OCI-LY3 (cell line): ENCODE results near the gene OR2B2.

Source experiments
- H2AFZ ChIP-seq: fragments of 200-600, 300-600 bp; shearing (Covaris generic); 2 replicates; pipeline ENCODE4 v1.6.0; 2014; ENCODE audit warnings: antibody characterized with exemption, low read depth, low read length
- H3K27ac ChIP-seq: fragments of 200-600, 300-600 bp; sonication (generic); 2 replicates; pipeline ENCODE4 v1.5.1; 2014; ENCODE audit warnings: mild to moderate bottlenecking, low read length, moderate library complexity, mixed read lengths
- H3K27me3 ChIP-seq: fragments of 200-600, 300-600 bp; sonication (generic); 2 replicates; pipeline ENCODE4 v1.6.1; 2014; ENCODE audit warnings: low read depth, low read length, mixed read lengths
- H3K36me3 ChIP-seq: fragments of 200-600, 300-600 bp; sonication (generic); replicated peaks from 2 replicates; pipeline ENCODE3; 2014; ENCODE audit warnings: low read depth, low read length, mixed read lengths
- H3K4me1 ChIP-seq: fragments of 300-600, 200-600 bp; sonication (generic); 2 replicates; pipeline ENCODE4 v1.6.1; 2014; ENCODE audit warnings: low read length, mixed read lengths
- H3K4me2 ChIP-seq: fragments of 200-600, 300-600 bp; sonication (generic); 2 replicates; pipeline ENCODE4 v1.6.1; 2014; ENCODE audit warnings: low read length, mixed read lengths
- H3K4me3 ChIP-seq: fragments of 300-600, 200-600 bp; sonication (generic); 2 replicates; pipeline ENCODE4 v1.5.1; 2014; ENCODE audit warnings: antibody characterized with exemption, mild to moderate bottlenecking, low read length, moderate library complexity
- H3K79me2 ChIP-seq: fragments of 300-600, 200-600 bp; shearing (Covaris generic); 2 replicates; pipeline ENCODE4 v1.6.1; 2014; ENCODE audit warnings: mild to moderate bottlenecking, low read length, mixed read lengths
- H3K9ac ChIP-seq: fragments of 300-600, 200-600 bp; shearing (Covaris generic); 2 replicates; pipeline ENCODE4 v1.6.0; 2014; ENCODE audit warnings: mild to moderate bottlenecking, low read length, moderate library complexity
- H3K9me3 ChIP-seq: fragments of 200-600, 300-600 bp; shearing (Covaris generic); 2 replicates; pipeline ENCODE4 v1.6.1; 2014; ENCODE audit warnings: low read length, mixed read lengths; ENCODE audit not compliant: insufficient read depth
- H4K20me1 ChIP-seq: fragments of 200-600, 300-600 bp; sonication (generic); 2 replicates; pipeline ENCODE4 v1.6.1; 2016; ENCODE audit warnings: low read length, mixed read lengths; ENCODE audit not compliant: insufficient read depth
- CTCF ChIP-seq: fragments of 200-600, 300-600 bp; sonication (generic); IDR thresholded peaks from 2 replicates; pipeline ENCODE4 v1.5.1; 2014; ENCODE audit warnings: antibody characterized with exemption, low read length, low read depth
- EZH2phosphoT487 ChIP-seq: fragments of 200-600 bp; shearing (Covaris generic); IDR thresholded peaks from 2 replicates; pipeline ENCODE4 v1.6.1; 2018; ENCODE audit warnings: antibody characterized with exemption, mixed run types, low read depth

OR2B2 gene

GRCh38 chr6:27890445-27891319 lies 21.5 kb downstream of the OR2B2 start:
- H3K27ac ChIP-seq = peak overlapping the region; percentile 99
- TF ChIP-seq EZH2phosphoT487 (no peak), CTCF (no peak)
- H3K4me1 ChIP-seq = peaks cover 17% of the 10 kb centered on the region
- no peak overlapping the region for H2AFZ ChIP-seq
- no peaks in the 10 kb centered on the region; the same call in 1 of the 2 replicates for H3K9me3 ChIP-seq
- H3K79me2 ChIP-seq = no peaks in the 10 kb centered on the region
- H3K9ac ChIP-seq = peak overlapping the region; percentile 98
- no peaks in the 10 kb centered on the region for H4K20me1 ChIP-seq
- no peaks in the 10 kb centered on the region for H3K27me3 ChIP-seq
- no peaks in the 10 kb centered on the region for H3K36me3 ChIP-seq
- peak overlapping the region; percentile 88 for H3K4me2 ChIP-seq
- H3K4me3 ChIP-seq = peak overlapping the region; percentile 95

GRCh38 chr6:27889628-27890444 lies 22.4 kb downstream of the OR2B2 start:
- TF ChIP-seq CTCF = no peak
- TF ChIP-seq EZH2phosphoT487 = no peak
- no peaks in the 10 kb centered on the region for H3K79me2 ChIP-seq
- H3K9ac ChIP-seq = peak overlapping the region; percentile 78
- H3K27me3 ChIP-seq = no peaks in the 10 kb centered on the region
- no peak overlapping the region for H2AFZ ChIP-seq
- peaks cover 20% of the 10 kb centered on the region for H3K4me1 ChIP-seq
- no peaks in the 10 kb centered on the region for H4K20me1 ChIP-seq
- no peaks in the 10 kb centered on the region; the same call in 1 of the 2 replicates for H3K9me3 ChIP-seq
- H3K4me2 ChIP-seq = peak overlapping the region; percentile 88
- H3K27ac ChIP-seq = peak overlapping the region; percentile 99
- H3K36me3 ChIP-seq = no peaks in the 10 kb centered on the region
- H3K4me3 ChIP-seq = peak overlapping the region; percentile 77

GRCh38 chr6:27889275-27889627 lies 22.9 kb downstream of the OR2B2 start:
- Histone ChIP-seq H3K27ac (peak overlapping the region; percentile 99), H3K9me3 (no peaks in the 10 kb centered on the region; the same call in 1 of the 2 replicates), H3K27me3 (no peaks in the 10 kb centered on the region), H3K36me3 (no peaks in the 10 kb centered on the region), H2AFZ (no peak overlapping the region), H3K4me2 (peak overlapping the region; percentile 88), H3K4me3 (peak overlapping the region; percentile 77), H3K79me2 (no peaks in the 10 kb centered on the region), H3K4me1 (peaks cover 20% of the 10 kb centered on the region), H3K9ac (peak overlapping the region; percentile 78; the same call in 1 of the 2 replicates), H4K20me1 (no peaks in the 10 kb centered on the region)
- TF ChIP-seq EZH2phosphoT487 = no peak

GRCh38 chr6:27888566-27888965 lies 23.6 kb downstream of the OR2B2 start:
- Histone ChIP-seq H3K9me3 (no peaks in the 10 kb centered on the region; the same call in 1 of the 2 replicates), H3K4me1 (peaks cover 20% of the 10 kb centered on the region), H2AFZ (no peak overlapping the region), H3K4me3 (0 out of 2 replicates have a peak overlapping the region, but pooled peaks have one; percentile 8), H3K27ac (peak overlapping the region; percentile 99), H3K36me3 (no peaks in the 10 kb centered on the region), H3K4me2 (peak overlapping the region; percentile 88; the same call in 1 of the 2 replicates), H3K9ac (no peak overlapping the region), H3K27me3 (no peaks in the 10 kb centered on the region), H3K79me2 (no peaks in the 10 kb centered on the region), H4K20me1 (no peaks in the 10 kb centered on the region)
- TF ChIP-seq EZH2phosphoT487 = no peak
- no peak for TF ChIP-seq CTCF
